HG03520 (cell line): ENCODE data around the gene ZNF488.

Source experiments
- ATAC-seq: cut with Tn5 transposase; IDR thresholded peaks from one replicate; pipeline ENCODE4 v1.9.1; 2021; ENCODE audit warnings: mild to moderate bottlenecking, moderate library complexity; ENCODE audit not compliant: unreplicated experiment

ZNF488 gene

DNA sequence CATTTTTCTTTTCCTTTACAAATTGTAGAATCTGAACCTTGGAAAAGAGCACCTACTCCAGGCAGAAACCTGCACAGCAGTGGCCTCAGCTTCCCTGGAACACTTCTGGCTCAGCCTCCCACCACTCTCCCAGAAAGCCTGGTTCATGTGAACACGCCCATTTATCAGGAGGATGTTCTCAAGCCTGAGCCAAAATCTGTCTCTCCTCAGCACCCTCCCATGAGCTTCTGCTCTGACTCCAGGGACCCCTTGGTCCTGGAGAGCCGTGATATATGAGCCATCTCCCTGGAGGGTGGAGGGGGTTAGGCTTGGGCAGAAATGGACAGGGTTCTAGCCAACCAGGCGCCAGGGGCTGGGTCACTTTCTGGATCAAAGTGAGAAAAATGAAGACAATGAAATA is 51.7 kb downstream of the ZNF488 start:
- ATAC-seq, result no peak

DNA sequence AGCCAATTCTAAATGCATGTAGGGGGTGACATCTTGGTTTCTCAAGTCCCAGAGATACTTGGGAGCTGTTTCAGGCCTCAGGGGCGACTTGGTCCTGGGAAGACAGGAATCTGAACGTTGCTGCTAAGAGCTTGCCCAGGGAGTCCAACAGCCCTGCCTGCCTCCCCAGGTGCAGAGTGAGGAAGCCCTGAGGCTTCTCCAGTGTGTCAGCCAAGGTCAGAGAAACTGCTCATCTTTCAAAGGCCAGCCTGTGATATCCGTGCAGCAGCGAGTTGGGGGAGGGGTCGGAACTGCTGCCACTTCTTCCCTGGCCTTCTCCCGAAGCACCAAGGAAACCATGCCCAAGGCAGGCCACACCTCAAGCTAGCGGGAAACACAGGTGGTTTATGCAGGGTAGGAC is 52.1 kb downstream of the ZNF488 start:
- ATAC-seq, result no peak

DNA sequence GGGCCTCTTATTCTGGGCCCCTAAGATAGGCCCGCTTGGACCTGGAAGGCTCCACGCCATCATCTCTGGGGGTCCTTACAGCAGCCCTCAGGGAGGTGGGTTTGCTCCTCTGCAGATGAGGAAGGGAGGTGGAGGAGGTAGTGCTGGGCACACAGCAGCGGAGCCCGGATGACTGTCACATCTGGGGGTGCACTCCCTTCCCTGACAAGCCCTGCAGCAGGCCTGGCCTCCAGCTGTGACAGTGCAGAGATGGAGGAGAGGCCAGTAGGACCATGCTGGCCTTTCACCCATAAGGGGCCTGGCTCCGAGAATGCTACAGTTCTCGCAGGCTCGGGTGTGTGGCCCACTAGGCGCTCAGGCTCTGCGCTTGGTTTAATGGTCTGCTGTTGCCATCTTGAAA is 52.6 kb downstream of the ZNF488 start:
- no peak for ATAC-seq

DNA sequence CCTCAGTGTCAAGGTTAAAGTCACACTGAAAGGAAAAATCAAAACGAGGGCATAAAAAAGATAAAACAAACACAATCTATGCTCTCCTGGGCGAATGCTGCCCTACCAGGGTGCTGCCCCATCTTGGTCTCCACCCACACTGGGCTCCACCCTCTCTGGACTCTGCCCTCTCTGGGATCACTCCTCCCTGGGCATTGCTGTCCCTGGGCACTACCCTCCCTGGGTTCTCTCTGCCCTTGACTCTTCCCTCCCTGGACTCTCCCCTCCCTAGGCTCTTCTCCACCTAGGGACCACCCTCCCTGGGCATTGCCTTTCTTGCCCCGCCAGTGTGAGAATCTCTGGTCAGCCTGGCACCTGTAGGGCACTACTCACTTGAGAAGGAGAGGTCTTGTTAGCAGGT is 53.3 kb downstream of the ZNF488 start:
- ATAC-seq, result no peak

DNA sequence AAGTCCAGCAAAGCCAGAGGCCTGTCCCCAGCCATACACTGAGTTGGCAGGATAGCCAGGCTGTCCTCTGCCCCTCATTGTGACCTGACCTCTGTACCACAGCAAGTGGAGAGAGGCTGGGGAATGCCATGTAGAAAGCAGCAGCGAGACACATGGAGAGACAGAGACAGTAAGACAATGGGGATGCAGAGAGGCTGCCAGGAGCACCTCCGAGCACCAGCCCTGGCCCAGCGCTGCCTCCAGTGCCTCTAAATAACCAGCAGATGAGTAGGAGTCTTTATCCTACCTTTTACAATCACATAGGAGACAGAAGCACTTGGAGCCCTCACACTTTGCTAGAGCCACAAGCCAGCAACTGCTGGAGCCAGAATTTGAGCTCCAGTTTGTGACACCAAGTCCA is 53.7 kb downstream of the ZNF488 start:
- ATAC-seq, result no peak

DNA sequence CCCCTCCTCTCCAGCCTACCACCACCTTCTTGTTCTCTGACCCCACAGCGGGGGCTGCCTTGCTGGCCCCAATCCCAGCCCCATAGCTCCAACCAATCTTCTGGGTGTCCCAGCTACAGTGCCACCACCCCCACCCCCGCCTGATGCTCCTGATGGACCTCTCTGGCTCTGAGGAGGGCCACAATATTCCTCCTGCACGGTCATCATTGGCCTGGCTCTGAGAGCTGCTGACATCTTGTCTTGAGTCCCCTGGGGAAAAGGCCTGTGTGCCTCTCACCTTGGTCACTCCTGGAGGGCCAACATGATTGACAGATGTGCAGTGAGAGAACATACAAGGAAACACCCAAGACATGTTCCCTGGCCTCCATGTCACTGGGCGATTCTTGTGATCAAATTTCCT is 54.2 kb downstream of the ZNF488 start:
- ATAC-seq, result no peak

DNA sequence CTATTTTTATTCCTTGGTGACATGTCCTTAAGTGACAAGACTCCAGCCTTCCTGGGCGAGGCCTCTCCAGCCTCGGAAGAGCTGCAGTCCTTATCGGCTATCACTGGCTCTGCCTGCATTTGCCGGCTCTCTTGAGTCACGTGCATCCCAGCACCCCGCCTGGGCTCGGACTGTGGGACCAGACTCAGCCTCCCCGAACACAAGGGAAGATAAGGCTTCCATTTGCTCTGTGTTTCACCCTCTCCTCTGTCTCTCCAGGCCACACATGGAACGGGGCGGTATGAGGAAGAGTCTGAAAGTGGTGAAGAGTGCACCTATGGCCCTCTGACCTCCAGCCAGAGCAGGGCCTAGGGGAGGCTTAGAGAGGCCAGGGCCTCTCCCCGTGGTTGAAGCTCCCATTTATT is 57.2 kb downstream of the ZNF488 start:
- no peak for ATAC-seq

DNA sequence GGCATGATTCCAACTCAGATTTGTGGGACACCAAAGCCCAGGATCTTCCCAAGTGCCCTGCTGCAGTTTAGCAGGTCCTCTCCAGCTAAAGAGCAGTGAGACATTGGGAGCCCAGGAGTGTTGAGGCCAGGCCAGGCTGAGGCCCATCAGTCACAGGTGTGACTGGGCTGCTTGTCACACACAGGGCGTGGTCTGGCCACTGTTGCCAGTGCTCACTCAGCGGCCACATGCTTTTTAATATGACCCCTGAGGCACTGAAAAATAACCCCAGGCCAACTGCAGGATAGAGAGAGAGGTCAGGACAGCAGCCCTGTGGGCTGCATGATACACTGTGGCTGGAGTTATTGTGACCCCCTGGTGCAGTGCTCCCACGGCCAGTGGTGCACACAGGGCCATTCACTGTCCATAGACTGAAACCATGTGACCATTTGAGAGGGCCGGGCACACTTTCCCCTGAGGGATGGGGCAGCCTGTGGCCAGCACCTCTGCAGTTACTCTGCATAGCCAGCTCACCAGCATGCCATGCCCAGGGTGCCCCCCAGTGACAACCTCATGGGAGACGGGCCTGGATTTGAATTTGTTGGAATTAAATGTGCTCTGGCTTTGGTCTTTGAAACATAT is 57.7 kb downstream of the ZNF488 start:
- ATAC-seq, result no peak

DNA sequence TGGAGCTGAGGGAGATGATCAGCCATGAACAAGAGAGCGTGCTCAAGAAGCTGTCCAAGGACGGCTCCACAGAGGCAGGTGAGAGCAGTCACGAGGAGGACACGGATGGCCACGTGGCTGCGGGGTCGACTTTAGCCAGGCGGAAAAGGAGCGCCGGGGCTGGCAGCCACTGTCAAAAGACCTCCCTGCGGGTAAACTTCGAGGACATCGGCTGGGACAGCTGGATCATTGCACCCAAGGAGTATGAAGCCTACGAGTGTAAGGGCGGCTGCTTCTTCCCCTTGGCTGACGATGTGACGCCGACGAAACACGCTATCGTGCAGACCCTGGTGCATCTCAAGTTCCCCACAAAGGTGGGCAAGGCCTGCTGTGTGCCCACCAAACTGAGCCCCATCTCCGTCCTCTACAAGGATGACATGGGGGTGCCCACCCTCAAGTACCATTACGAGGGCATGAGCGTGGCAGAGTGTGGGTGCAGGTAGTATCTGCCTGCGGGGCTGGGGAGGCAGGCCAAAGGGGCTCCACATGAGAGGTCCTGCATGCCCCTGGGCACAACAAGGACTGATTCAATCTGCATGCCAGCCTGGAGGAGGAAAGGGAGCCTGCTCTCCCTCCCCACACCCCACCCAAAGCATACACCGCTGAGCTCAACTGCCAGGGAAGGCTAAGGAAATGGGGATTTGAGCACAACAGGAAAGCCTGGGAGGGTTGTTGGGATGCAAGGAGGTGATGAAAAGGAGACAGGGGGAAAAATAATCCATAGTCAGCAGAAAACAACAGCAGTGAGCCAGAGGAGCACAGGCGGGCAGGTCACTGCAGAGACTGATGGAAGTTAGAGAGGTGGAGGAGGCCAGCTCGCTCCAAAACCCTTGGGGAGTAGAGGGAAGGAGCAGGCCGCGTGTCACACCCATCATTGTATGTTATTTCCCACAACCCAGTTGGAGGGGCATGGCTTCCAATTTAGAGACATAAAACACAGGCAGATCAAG is 58.5 kb downstream of the ZNF488 start:
- ATAC-seq, result no peak

DNA sequence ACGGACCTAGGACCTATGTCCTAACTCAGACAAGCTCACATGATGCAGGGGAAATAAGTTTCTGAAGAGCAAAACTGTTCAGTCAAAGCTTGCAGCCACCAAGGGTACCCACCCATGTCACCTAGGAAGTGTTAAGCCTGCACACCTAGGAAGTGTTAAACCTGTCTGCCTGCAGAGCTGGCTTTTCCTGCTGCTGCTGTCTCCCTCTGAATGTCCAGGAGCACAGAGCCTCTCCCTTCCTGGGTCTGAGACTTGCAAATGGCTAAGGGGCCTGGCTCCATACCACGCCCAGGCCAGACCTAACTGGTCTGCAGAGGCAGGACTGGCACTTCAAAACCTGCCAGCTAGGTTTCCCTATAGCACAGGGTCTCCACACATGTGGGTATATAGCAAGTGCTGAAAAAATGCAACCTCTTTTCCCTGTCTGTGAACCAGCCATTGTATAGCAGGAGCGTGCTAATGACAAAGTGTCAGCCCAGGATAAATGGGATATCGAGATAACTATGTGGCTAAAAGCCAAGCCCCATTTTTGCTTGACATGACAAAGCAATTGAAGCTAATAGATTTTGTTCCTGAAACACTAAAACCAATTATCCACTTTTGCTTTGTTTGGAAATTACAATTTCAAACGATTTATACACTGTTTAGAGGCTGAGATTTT is 60.3 kb downstream of the ZNF488 start:
- ATAC-seq, result no peak

DNA sequence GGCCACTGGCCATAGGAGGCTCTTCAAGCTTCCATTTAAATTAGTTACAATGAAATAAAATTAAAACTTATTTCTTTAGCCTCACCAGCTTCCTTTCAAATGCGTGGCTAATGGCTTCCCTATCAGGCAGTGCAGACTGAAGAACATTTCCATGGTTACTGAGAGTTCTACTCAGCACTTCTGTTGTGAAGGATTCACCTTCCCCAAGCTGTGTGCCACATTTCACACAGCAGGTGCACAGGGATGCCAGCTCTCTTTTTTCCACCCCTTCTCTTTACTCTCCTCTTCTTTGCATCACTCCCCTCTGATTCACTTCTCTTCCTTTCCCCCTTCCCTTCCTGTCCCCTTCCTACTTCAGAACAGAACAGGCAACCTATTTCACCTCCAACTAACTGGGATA is 61.0 kb downstream of the ZNF488 start:
- no peak for ATAC-seq

DNA sequence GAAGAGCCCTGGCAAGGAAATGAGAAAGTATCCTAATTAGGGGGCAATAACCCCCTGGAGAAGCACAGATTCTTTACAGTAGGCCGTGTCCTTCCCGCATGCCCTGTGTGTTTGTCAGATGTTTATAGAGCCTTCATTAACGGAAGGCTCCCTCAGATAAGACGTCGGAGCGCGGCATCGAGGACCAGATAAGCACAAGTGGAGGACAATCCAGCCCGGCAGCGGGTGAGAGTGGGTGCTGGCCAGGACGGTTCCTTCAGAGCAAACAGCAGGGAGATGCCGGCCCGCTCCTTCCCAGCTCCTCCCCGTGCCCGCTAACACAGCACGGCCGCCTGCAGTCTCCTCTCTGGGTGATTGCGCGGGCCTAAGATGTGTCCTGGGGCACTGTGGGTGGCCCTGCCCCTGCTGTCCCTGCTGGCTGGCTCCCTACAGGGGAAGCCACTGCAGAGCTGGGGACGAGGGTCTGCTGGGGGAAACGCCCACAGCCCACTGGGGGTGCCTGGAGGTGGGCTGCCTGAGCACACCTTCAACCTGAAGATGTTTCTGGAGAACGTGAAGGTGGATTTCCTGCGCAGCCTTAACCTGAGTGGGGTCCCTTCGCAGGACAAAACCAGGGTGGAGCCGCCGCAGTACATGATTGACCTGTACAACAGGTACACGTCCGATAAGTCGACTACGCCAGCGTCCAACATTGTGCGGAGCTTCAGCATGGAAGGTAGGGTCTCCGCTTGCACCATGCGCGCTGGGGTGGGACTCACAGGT is 61.6 kb downstream of the ZNF488 start, which contains the start of gene GDF2:
Gene GDF2 (plus strand): TSS at position 155 of the 762 bp plus-strand sequence. CDS start 215 bp downstream, at position 370.
- no peak for ATAC-seq

DNA sequence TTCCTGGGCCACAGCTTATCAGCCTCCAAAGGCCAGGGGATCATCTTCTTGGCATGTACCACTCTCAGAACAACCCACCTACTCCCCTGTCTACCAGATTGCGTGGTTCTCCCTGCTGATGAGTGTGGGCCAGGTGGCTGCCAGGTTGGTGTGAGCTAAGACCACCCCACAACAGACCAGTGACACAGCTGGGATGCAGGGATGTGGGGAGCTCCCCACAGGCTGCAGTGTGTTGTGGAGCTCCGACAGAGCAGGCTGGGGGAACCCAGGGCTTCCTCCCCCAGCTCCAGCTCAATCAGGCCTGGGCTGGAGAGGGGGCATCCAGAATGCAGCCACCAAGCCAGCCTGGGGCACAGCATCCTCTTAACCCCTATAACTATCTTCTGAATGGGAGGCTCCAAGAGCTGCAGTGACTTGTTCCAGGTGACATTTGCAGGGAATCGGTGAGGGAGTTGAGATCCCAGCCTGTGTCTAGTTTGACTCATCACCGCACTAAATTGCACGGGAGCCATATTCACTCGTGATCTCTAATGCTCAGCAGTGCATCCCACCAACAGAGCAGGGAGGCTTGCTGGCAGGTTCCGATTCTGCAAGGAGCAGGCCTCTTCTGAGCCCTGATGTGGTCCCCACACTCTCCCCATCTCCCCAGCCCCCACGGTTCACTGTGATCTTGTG is 62.4 kb downstream of the ZNF488 start:
- ATAC-seq, result no peak

DNA sequence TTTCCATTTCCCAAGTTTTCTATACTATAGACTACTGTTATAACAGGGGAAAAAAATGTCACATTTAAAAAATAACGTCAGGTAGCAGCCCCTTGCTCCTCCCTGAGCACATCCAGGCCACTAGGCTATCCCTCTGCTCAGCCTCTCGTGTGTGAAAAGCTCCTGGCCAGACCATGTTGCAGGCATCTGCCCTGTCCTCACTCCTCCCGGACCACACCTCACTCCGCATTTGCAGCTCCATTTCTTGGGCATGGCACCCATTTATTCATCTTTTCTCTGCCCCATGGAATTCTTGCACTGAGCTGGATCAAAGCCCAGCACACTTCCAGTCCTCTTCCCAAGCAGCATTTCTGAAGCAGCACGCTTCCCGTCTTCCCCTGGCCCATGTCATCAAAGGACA is 63.3 kb downstream of the ZNF488 start:
- no peak for ATAC-seq

DNA sequence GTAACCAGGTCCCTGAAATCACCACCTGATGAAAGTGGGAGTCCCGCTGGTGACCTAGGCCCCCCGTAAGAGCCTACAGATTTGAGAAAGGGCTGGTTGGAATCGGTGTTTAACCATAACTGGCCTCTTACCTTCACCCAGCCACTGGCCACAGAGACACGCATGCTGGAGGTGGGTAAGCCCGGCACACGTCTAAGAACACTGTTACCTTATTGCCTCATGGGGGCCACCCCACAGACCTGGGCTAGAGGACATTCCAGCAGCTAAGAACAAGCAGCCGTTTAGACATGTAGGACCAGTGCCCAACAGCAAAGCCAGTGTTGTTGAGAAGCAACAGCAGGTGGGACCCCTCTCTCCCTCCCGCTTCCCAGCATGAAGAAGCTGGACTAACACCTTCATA is 64.3 kb downstream of the ZNF488 start:
- no peak for ATAC-seq

DNA sequence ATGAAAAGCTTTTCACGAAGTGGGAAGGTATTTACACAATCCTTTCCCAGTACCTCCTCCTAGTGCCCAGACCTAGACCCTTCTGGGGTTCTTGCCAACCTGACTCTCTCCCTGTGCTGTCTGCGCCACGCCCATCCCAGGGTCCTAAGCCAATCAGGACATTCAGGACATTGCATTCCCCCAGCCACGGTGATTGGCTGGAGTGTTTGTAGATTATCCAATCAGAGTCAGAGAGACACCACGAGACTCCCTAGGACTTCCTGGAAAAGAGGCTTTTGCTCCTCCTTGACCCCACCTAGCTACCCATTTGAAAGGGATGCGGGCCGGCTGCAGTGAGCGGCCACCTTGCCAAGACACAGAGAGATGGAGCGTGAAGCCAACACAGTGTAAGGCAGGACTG is 65.4 kb downstream of the ZNF488 start:
- ATAC-seq, result no peak

DNA sequence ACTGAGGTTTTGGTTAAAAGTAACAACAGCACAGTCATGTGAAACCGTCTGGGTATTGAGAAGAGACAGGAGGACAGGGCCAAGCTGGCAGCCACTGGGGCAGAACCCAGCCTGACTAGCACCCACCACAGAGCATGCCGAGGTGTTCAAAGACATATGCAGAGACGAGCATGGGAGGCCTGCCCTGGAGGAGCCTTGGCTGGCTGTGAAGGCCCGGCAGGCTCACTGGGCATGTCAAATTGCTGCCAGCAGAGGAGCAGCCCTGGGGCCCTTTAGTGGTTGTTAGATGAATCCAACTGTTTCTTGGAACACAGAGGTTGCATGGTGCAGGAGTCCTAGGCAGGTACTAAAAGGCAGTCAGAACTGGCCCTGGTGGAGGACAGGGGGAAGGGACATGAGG is 66.8 kb downstream of the ZNF488 start:
- ATAC-seq, result no peak

DNA sequence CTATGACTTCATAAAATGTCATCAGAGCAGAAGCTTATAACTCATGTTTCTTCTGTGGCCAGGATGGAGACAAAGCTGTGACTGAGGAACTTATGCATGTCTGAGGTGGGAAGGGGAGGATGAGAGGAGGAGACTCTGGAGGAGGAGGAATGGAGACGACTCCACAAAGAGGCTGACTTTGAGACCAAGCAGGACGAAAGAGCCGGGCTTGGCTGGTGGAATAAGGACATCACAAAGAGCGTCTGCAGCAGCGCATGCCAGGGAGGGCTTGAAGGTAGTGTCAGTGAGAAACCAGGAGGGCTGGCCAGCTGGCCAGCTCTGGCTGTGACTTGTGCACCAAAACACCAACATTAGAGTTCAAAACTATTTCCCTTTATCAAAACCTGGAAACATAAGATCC is 68.0 kb downstream of the ZNF488 start:
- no peak for ATAC-seq
